Measurements from ENCODE around the gene KCNH1.

The KCNH1 gene

DNA sequence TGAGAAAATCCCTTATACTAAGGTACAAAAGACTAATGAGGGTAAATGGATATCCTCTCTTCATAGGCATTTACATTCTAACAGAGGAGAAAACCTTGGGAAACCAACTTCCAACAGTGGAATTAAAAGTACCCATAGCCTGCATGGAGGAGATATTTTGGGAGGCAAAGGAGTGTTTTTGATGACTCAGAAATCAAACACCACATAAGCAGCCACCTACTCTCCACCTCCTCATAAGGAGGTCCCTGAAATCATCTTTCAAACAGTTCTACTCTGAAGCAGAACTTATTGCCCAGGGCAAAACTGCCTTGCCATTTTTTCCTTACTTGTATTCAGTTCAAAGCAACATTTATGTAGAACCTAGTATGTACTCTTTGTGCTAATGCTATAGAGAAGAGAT, 211.3 kb downstream of the KCNH1 start:
- Histone ChIP-seq H3K4ac (ENCODE audit: low read length) (no peak overlapping the region), H2AK5ac (ENCODE audit: low read depth, low read length) (no peak overlapping the region), H3K27ac (replicated peaks; ENCODE audit: low read length) (no peak overlapping the region), H3K27me3 (ENCODE audit: control insufficient read depth in 3 of 3, insufficient read depth in 3 of 3, low read depth in 1 of 3, low read length in 3 of 3) (peaks cover 0 to 2% (median 0%) of the 10 kb centered on the region in 3 experiments), H2BK12ac (ENCODE audit: low read length) (no peak overlapping the region), H3K4me2 (ENCODE audit: insufficient read depth, low read length, poor library complexity, severe bottlenecking) (no peak overlapping the region), H2AFZ (ENCODE audit: low read length) (no peak overlapping the region), H3K79me1 (ENCODE audit: low read depth, low read length) (no peaks in the 10 kb centered on the region), H3K9me3 (replicated peaks in 1 of 2; ENCODE audit: control insufficient read depth in 2 of 2, insufficient read depth in 1 of 2, low read depth in 1 of 2, low read length in 2 of 2) (peaks cover 0 to 7% of the 10 kb centered on the region in 2 donors), H2BK5ac (ENCODE audit: low read length) (no peak overlapping the region), H3K23ac (ENCODE audit: low read depth, low read length, poor library complexity) (no peak overlapping the region), H3K36me3 (replicated peaks in 1 of 2; ENCODE audit: control insufficient read depth in 2 of 2, insufficient read depth in 2 of 2, low read length in 2 of 2) (no peaks in the 10 kb centered on the region), H3K18ac (ENCODE audit: low read length) (no peak overlapping the region), H4K91ac (ENCODE audit: low read depth, low read length, poor library complexity) (no peak overlapping the region), H2BK120ac (ENCODE audit: low read depth, low read length) (no peak overlapping the region), H3K4me1 (ENCODE audit: control insufficient read depth in 2 of 2, insufficient read depth in 1 of 2, low read depth in 1 of 2, low read length in 2 of 2) (peaks cover 0 to 4% of the 10 kb centered on the region in 2 donors), H4K8ac (ENCODE audit: low read depth, low read length) (no peak overlapping the region), H2BK15ac (ENCODE audit: low read length) (no peak overlapping the region), H3K9ac (ENCODE audit: low read depth, low read length, poor library complexity) (no peak overlapping the region), H3K14ac (ENCODE audit: low read length) (no peak overlapping the region), H3K4me3 (ENCODE audit: low read length in 2 of 2) (no peak overlapping the region)
- no peak for DNase-seq (ENCODE audit: low spot score)

DNA sequence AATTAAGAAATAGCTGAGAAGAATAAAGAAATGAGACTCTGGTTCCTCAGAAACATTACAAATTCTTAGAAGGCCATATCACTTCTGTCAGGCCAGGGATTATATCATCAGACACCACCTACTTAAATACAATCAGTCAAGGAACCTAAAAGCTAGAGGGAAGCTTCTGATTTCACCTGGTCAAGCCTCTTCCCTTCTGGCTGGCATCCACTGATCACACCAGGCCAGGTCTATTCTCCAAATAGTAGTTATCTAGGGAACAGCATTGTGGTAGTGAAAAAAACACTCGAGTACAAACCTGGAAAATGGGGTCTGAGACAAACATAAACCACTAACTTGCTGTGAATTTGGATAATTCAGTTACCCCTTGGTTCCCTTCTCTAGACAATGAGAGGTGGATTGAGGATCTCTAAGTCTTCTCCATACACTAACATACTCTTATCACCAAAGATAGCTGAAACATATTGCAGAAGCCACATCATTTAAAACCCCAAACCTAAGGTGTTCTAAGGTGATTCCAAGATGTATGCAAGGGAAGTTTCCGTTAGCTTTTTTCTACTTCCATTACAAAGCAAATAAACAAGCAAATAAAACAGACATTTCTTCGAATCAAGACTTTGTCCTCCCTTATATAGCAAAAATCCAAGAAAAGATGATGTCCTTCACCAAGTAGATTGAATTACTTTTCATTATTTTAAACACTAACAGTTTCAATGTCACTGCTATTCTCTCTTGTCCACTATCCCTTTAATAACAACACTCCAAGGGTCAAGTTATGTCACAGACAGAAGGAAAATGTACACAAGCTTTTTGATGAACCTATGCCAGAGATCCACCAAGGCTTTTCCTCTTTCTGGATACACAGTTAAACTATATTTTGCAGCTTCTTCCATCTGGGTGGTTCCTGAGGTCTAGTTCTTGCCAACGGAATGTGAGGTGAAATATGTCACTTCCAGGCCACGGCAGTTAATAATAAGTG, 212.9 kb downstream of the KCNH1 start:
- Histone ChIP-seq H3K23ac (ENCODE audit: low read depth, low read length, poor library complexity) (no peak overlapping the region), H4K91ac (ENCODE audit: low read depth, low read length, poor library complexity) (no peak overlapping the region), H2BK5ac (ENCODE audit: low read length) (no peak overlapping the region), H2BK15ac (ENCODE audit: low read length) (no peak overlapping the region), H2AFZ (ENCODE audit: low read length) (no peak overlapping the region), H2BK12ac (ENCODE audit: low read length) (no peak overlapping the region), H3K18ac (ENCODE audit: low read length) (no peak overlapping the region), H3K79me1 (ENCODE audit: low read depth, low read length) (no peaks in the 10 kb centered on the region), H3K4ac (ENCODE audit: low read length) (no peak overlapping the region), H3K27ac (replicated peaks; ENCODE audit: low read length) (no peak overlapping the region), H2AK5ac (ENCODE audit: low read depth, low read length) (no peak overlapping the region), H3K4me1 (ENCODE audit: control insufficient read depth in 2 of 2, insufficient read depth in 1 of 2, low read depth in 1 of 2, low read length in 2 of 2) (peaks cover 0 to 4% of the 10 kb centered on the region in 2 donors), H3K9me3 (replicated peaks in 1 of 2; ENCODE audit: control insufficient read depth in 2 of 2, insufficient read depth in 1 of 2, low read depth in 1 of 2, low read length in 2 of 2) (peaks cover 0 to 7% of the 10 kb centered on the region in 2 donors), H3K14ac (ENCODE audit: low read length) (no peak overlapping the region), H3K4me3 (ENCODE audit: low read length in 2 of 2) (no peak overlapping the region), H3K4me2 (ENCODE audit: insufficient read depth, low read length, poor library complexity, severe bottlenecking) (no peak overlapping the region), H3K36me3 (replicated peaks in 1 of 2; ENCODE audit: control insufficient read depth in 2 of 2, insufficient read depth in 2 of 2, low read length in 2 of 2) (no peaks in the 10 kb centered on the region), H3K27me3 (ENCODE audit: control insufficient read depth in 3 of 3, insufficient read depth in 3 of 3, low read depth in 1 of 3, low read length in 3 of 3) (peaks cover 0 to 2% (median 0%) of the 10 kb centered on the region in 3 experiments), H4K8ac (ENCODE audit: low read depth, low read length) (no peak overlapping the region), H3K9ac (ENCODE audit: low read depth, low read length, poor library complexity) (no peak overlapping the region), H2BK120ac (ENCODE audit: low read depth, low read length) (no peak overlapping the region)
- no CpG with 5 or more reads among the region's 5 CpGs for WGBS, 2 donors (ENCODE audit: extremely low coverage in 2 of 2, insufficient read length in 2 of 2, insufficient replicate concordance in 1 of 2)
- no peak for DNase-seq (ENCODE audit: low spot score)

DNA sequence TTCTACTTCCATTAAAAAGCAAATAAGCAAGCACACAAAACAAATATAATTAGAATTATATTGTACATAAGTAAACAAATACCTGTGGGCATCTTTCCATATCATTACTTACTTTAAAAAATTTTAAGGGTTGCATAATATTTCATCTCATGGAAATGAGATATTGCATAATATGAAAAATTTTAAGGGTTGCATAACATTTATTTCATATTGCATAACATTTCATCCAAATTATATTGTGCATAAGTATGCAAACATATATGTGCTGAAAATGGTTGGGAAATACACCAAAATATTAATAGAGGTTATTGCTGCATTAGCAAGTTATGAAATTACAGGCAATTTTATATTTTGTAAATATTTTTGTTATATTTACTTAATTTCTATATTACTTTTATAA, 213.7 kb downstream of the KCNH1 start:
- H3K79me1 ChIP-seq (ENCODE audit: low read depth, low read length): no peaks in the 10 kb centered on the region
- H3K18ac ChIP-seq (ENCODE audit: low read length): no peak overlapping the region
- H2BK5ac ChIP-seq (ENCODE audit: low read length): no peak overlapping the region
- no peak overlapping the region for H2BK120ac ChIP-seq (ENCODE audit: low read depth, low read length)
- peaks cover 0 to 6% of the 10 kb centered on the region in 2 donors for H3K9me3 ChIP-seq (replicated peaks in 1 of 2; ENCODE audit: control insufficient read depth in 2 of 2, insufficient read depth in 1 of 2, low read depth in 1 of 2, low read length in 2 of 2)
- H4K91ac ChIP-seq (ENCODE audit: low read depth, low read length, poor library complexity): no peak overlapping the region
- H3K27ac ChIP-seq (replicated peaks; ENCODE audit: low read length): no peak overlapping the region
- H3K23ac ChIP-seq (ENCODE audit: low read depth, low read length, poor library complexity): no peak overlapping the region
- H3K4me3 ChIP-seq (ENCODE audit: low read length in 2 of 2): no peak overlapping the region
- peaks cover 0 to 2% (median 0%) of the 10 kb centered on the region in 3 experiments for H3K27me3 ChIP-seq (ENCODE audit: control insufficient read depth in 3 of 3, insufficient read depth in 3 of 3, low read depth in 1 of 3, low read length in 3 of 3)
- no peak overlapping the region for H3K4ac ChIP-seq (ENCODE audit: low read length)
- H2BK15ac ChIP-seq (ENCODE audit: low read length): no peak overlapping the region
- no peak for DNase-seq (ENCODE audit: low spot score)
- no peak overlapping the region for H2AK5ac ChIP-seq (ENCODE audit: low read depth, low read length)
- peaks cover 0 to 5% of the 10 kb centered on the region in 2 donors for H3K4me1 ChIP-seq (ENCODE audit: control insufficient read depth in 2 of 2, insufficient read depth in 1 of 2, low read depth in 1 of 2, low read length in 2 of 2)
- H3K36me3 ChIP-seq (replicated peaks in 1 of 2; ENCODE audit: control insufficient read depth in 2 of 2, insufficient read depth in 2 of 2, low read length in 2 of 2): no peaks in the 10 kb centered on the region
- H2AFZ ChIP-seq (ENCODE audit: low read length): no peak overlapping the region
- no peak overlapping the region for H2BK12ac ChIP-seq (ENCODE audit: low read length)
- H3K14ac ChIP-seq (ENCODE audit: low read length): no peak overlapping the region
- H3K9ac ChIP-seq (ENCODE audit: low read depth, low read length, poor library complexity): no peak overlapping the region
- H4K8ac ChIP-seq (ENCODE audit: low read depth, low read length): no peak overlapping the region
- H3K4me2 ChIP-seq (ENCODE audit: insufficient read depth, low read length, poor library complexity, severe bottlenecking): no peak overlapping the region

DNA sequence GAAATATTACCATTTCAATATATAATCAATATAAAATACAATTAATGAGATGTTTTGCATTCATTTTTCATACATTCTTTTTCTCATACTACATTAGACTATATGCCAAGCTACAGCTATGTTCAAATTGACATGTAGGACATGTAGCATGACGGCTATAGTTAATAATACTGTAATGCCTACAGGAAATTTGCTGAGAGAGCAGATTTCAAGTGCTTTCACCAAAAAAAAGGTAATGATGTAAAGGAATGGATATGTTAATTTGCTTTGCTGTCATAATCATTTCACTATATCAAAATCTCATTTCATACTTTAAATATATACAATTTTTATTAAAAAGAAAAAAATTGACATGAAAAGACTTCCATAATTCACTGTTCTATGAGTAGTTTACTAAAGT, 215.1 kb downstream of the KCNH1 start:
- Histone ChIP-seq H3K9me3 (replicated peaks in 1 of 2; ENCODE audit: control insufficient read depth in 2 of 2, insufficient read depth in 1 of 2, low read depth in 1 of 2, low read length in 2 of 2) (peaks cover 0 to 3% of the 10 kb centered on the region in 2 donors), H3K36me3 (replicated peaks in 1 of 2; ENCODE audit: control insufficient read depth in 2 of 2, insufficient read depth in 2 of 2, low read length in 2 of 2) (no peaks in the 10 kb centered on the region), H3K79me1 (ENCODE audit: low read depth, low read length) (no peaks in the 10 kb centered on the region), H2BK5ac (ENCODE audit: low read length) (no peak overlapping the region), H2AK5ac (ENCODE audit: low read depth, low read length) (no peak overlapping the region), H3K23ac (ENCODE audit: low read depth, low read length, poor library complexity) (no peak overlapping the region), H3K9ac (ENCODE audit: low read depth, low read length, poor library complexity) (no peak overlapping the region), H2BK12ac (ENCODE audit: low read length) (no peak overlapping the region), H3K4me1 (ENCODE audit: control insufficient read depth in 2 of 2, insufficient read depth in 1 of 2, low read depth in 1 of 2, low read length in 2 of 2) (peaks cover 0 to 6% of the 10 kb centered on the region in 2 donors), H2BK120ac (ENCODE audit: low read depth, low read length) (no peak overlapping the region), H3K27ac (replicated peaks; ENCODE audit: low read length) (no peak overlapping the region), H3K4me2 (ENCODE audit: insufficient read depth, low read length, poor library complexity, severe bottlenecking) (no peak overlapping the region), H3K4me3 (ENCODE audit: low read length in 2 of 2) (no peak overlapping the region), H3K18ac (ENCODE audit: low read length) (no peak overlapping the region), H3K14ac (ENCODE audit: low read length) (no peak overlapping the region), H4K91ac (ENCODE audit: low read depth, low read length, poor library complexity) (no peak overlapping the region), H3K27me3 (ENCODE audit: control insufficient read depth in 3 of 3, insufficient read depth in 3 of 3, low read depth in 1 of 3, low read length in 3 of 3) (peaks cover 0 to 2% (median 0%) of the 10 kb centered on the region in 3 experiments), H4K8ac (ENCODE audit: low read depth, low read length) (no peak overlapping the region), H2AFZ (ENCODE audit: low read length) (no peak overlapping the region), H3K4ac (ENCODE audit: low read length) (no peak overlapping the region), H2BK15ac (ENCODE audit: low read length) (no peak overlapping the region)
- DNase-seq (ENCODE audit: low spot score): no peak
- no CpG with 5 or more reads among the region's 1 CpG for WGBS, 2 donors (ENCODE audit: extremely low coverage in 2 of 2, insufficient read length in 2 of 2, insufficient replicate concordance in 1 of 2)

Measured in neuronal stem cell (in vitro differentiated cells).